ENCODE data around the gene IL37.

DNA sequence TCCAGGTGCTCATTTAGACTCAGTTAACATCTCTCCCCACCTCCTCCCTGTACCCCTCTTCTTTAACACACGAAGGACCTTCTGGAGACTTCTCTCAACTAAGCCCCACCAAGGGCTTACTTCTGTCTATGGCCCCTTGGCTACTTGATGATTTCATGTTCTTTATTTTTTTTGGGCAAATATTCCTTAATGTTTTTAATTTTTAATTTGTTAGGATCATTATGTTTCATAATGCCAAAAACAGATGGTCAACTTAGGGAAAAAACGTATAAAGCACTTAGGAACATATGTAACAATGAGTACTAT lies 25.9 kb downstream of the IL37 start:
- TF ChIP-seq, protein P1, sequence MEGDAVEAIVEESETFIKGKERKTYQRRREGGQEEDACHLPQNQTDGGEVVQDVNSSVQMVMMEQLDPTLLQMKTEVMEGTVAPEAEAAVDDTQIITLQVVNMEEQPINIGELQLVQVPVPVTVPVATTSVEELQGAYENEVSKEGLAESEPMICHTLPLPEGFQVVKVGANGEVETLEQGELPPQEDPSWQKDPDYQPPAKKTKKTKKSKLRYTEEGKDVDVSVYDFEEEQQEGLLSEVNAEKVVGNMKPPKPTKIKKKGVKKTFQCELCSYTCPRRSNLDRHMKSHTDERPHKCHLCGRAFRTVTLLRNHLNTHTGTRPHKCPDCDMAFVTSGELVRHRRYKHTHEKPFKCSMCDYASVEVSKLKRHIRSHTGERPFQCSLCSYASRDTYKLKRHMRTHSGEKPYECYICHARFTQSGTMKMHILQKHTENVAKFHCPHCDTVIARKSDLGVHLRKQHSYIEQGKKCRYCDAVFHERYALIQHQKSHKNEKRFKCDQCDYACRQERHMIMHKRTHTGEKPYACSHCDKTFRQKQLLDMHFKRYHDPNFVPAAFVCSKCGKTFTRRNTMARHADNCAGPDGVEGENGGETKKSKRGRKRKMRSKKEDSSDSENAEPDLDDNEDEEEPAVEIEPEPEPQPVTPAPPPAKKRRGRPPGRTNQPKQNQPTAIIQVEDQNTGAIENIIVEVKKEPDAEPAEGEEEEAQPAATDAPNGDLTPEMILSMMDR (IDR thresholded peaks at IDR 0.05) = no peak
- TF ChIP-seq POLR2A (IDR thresholded peaks at IDR 0.05) = no peak
